GM10847 (cell line): ENCODE data around the gene SF3B1.

ENCODE experiments used
- POLR2A ChIP-seq: IDR thresholded peaks from 2 replicates; pipeline ENCODE4 v1.6.1; 2011; ENCODE audit not compliant: insufficient read length; ENCODE audit errors: extremely low read depth

The SF3B1 gene, protein sequence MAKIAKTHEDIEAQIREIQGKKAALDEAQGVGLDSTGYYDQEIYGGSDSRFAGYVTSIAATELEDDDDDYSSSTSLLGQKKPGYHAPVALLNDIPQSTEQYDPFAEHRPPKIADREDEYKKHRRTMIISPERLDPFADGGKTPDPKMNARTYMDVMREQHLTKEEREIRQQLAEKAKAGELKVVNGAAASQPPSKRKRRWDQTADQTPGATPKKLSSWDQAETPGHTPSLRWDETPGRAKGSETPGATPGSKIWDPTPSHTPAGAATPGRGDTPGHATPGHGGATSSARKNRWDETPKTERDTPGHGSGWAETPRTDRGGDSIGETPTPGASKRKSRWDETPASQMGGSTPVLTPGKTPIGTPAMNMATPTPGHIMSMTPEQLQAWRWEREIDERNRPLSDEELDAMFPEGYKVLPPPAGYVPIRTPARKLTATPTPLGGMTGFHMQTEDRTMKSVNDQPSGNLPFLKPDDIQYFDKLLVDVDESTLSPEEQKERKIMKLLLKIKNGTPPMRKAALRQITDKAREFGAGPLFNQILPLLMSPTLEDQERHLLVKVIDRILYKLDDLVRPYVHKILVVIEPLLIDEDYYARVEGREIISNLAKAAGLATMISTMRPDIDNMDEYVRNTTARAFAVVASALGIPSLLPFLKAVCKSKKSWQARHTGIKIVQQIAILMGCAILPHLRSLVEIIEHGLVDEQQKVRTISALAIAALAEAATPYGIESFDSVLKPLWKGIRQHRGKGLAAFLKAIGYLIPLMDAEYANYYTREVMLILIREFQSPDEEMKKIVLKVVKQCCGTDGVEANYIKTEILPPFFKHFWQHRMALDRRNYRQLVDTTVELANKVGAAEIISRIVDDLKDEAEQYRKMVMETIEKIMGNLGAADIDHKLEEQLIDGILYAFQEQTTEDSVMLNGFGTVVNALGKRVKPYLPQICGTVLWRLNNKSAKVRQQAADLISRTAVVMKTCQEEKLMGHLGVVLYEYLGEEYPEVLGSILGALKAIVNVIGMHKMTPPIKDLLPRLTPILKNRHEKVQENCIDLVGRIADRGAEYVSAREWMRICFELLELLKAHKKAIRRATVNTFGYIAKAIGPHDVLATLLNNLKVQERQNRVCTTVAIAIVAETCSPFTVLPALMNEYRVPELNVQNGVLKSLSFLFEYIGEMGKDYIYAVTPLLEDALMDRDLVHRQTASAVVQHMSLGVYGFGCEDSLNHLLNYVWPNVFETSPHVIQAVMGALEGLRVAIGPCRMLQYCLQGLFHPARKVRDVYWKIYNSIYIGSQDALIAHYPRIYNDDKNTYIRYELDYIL

DNA sequence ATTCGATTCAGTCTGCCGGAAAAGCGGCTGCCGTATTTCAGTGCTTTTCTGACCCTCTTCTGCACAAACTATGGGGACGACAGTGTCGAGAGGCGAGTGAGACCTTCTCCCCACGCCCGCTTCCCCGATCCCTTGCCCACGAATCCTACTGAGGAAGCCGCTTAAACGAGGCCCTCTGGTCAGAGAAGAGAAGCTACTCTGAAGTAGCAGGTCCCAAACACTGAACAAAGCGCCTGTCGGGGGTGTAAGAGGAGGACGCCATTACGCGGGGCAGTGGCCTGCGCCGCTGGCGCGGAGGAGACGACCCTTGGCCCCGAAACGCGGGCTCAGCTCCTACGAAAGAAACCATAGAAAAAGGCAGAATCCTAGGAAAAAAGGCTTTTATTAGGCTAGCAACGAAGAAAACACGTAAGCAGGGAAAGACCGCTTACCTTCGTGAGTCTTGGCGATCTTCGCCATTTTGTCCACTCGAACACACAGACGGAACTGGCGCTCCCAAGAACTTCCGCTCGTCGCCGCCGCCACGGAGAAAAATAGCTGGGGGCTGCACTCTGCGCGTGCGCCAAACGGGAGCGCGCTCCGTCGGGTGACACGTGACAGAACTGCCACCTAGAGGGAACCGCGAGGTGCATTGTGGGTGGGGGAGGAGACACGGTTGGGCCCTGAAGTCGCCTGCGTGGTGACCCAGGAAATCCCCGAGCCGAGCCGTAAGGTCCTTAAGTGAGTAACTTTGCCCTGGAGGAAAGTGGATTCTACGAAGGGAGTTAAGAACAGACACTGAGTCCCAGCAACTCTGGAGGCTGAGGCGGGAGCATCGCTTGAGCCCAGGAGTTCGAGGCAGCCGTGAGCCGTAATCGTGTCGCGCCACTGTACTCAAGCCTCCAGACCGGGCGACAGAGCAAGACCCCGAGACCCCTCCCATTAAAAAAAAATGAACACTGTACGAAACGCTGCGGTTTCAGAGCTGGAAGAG lies at the start of gene SF3B1:
Gene SF3B1 (minus strand): TSS at position 488 of the 973 bp plus-strand sequence. CDS start 29 bp downstream, at position 459.
- TF ChIP-seq POLR2A, result peak; percentile 81

DNA sequence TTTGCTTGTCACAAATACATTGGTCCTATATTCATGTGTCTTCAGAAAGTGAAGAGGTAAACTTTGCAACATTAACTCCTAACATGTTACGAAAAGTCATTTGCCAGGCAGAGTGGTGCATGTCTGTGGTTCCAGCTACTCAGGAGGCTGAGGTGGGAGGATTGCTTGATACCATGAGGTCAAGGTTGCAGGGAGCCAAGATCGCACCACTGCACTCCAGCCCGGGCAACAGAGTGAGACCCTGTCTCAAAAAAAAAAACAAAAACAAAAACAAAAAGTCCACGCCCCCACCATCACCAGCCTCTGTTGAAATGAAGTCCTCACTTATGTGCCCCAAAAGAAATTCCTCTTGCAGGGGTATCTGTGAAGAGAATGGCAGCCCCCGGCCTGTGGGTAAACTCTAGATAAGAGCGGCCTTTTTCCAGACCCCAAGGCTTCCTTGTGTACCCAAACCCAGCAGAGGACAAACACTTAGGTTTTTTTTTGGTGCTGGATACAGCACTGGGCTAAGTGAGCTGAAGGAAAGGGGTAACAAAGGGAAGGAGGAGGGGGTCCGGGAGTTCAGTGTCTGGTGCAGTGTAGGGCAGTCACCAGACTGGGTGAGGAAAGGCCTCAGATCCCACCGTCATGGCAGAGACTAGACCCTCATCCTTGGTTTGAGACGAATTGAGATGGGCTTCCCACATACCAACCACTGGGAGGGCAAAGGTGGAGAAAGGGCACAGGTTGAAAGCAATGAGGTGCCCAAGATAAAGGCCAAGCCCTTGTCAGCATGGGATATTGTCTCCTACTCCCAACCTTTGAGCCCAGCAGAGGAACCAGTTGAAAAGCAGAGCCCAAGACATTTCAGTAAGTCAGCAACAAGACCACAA lies 45.6 kb upstream of the SF3B1 start:
- no peak for TF ChIP-seq POLR2A

DNA sequence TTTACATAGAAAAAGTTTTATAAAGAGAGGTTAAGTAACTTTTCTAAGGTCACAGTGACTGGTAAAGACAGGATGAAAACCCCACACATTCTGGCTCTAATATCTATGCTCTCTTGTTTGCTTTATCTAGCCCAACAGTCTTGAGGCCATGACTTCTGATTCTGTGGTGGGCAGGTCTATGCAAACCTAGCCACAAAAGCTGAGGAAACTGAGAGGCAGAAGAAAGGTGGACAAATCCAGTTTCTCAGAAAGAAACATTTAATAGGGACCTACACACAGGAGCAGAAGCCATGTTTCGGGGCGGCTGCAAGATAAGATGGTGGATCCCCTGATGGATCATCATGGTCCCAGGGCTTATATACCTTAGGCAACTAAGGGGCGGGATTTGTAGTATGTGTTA lies 43.0 kb upstream of the SF3B1 start:
- TF ChIP-seq POLR2A, result no peak

DNA sequence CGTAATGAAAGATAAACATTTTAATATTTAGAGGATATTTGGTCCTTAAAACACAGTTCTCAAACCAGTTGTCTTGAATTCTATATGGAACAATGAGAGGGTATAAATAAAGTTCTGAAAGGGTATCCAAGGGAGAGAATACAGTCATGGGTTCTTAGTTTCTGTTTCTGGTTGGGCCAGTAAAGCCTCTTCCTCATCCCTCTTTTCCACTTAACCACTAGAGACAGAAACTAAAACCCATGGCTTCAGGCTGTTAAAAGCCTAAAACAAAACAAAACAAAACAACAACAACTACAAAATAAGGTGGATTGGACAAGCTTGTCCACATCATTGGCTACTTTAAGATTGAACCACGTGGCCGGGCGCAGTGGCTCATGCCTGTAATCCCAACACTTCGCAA lies 37.3 kb upstream of the SF3B1 start:
- no peak for TF ChIP-seq POLR2A

DNA sequence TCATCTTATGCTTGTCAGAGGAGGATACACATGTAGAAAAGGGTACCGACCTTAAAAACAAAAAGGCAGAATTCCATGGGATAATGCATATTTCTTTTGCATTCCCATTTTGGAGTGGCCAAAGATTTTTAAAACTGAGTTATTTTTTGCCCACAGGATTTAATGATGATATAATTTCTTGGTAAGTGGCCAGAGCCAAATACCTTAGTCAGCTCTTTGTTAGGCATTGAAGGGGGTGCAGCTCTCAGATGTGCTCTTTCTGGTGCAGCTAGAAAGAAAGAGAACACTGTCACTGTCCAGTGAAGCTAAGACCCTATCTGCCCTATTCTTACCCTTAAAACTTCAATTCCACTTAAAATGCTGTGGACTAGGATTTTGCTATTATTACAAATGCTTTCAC lies 29.3 kb upstream of the SF3B1 start:
- TF ChIP-seq POLR2A, result no peak

DNA sequence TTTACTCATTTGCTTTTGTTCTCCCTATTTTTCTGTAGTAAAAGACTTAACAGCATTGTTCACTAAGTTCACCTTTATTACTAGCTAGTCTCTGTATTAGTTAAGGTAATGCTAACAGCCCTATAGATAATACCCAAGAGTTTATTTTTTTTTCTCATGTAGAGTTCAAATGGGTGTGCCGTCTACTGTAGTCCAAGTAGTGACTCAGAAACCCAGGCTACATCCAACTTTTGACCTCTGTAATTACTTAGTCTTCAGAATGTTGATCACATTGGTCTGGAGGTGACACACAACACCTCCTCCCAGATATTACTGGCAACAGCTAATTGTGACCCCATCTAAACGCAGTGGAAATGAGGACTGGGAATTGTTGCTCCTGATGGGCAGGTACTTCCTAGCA lies 26.2 kb upstream of the SF3B1 start:
- no peak for TF ChIP-seq POLR2A

DNA sequence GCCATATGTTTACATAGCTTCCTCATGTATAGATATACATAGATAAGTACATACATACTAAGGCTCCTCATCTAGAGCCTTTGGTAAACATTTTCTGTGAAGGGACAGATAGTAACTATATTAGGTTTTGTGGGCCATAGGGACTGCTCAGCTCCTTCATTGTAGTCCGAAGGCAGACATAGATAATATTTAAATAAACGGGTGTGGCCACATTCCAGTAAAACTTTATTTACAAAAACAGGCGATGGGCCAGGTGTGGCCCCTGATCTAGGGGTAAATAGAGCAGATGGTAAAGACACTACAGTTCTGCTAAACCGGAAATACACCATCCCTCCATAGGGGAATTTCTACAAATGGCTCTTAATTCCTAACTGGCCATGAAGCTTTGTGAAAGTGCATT lies 25.8 kb upstream of the SF3B1 start:
- no peak for TF ChIP-seq POLR2A

DNA sequence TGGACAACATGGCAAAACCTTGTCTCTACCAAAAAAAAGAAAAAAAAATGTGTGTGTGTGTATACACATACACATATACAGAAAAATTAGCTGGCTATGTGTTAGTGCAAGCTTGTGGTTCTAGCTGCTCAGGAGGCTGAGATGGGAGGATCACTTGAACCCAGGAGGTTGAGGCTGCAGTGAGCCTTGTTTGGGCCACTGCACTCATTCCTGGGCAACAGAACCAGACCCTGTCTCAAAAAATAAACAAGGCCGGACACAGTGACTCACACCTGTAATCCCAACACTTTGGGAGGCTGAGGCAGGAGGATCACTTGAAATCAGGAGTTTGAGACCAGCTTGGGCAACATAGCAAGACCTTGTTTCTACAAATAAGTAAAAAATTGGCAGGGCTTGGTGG lies 20.6 kb upstream of the SF3B1 start:
- TF ChIP-seq POLR2A, result no peak

DNA sequence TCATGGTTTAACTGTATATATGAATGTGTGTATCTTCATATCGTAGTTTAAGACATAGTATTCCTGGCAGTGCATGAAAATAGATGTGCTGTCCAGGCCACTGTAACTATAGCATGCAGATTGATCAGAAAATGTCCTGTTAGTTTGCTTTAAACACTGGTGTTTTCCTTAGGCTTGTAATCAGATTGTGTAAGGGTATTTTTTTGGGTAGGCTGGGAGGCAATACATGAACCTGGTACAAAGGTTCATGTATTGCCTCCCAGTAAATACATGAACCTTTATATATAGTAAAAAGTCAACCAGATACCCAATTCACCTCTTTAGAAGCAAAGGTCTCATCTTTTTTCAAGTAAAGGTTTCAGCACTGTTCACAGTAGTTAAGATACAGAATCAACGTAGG lies 20.1 kb upstream of the SF3B1 start:
- TF ChIP-seq POLR2A, result no peak

DNA sequence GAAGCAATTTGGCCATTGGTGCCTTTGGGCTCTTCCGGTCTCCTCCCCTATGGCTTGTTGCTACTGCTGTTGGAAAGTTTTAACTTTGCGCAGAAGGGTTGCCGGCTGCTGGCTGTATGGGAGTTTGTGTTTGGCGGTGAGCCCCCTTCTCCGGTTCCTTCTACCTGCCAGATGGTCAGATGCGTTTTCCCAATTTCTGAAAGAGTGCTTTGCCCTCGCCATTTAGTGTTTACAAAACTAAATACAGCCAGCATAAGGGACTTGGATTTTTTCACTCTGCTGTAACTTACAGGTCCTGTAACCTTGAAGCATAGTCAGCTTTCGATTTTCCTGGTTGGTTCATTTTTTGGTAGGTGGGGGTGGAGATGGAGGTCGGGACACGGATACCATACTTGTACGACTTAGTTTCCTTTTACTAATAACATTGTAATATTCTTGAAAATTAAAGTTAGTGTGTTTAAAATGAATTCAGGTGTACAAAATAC lies 19.1 kb upstream of the SF3B1 start:
- no peak for TF ChIP-seq POLR2A

DNA sequence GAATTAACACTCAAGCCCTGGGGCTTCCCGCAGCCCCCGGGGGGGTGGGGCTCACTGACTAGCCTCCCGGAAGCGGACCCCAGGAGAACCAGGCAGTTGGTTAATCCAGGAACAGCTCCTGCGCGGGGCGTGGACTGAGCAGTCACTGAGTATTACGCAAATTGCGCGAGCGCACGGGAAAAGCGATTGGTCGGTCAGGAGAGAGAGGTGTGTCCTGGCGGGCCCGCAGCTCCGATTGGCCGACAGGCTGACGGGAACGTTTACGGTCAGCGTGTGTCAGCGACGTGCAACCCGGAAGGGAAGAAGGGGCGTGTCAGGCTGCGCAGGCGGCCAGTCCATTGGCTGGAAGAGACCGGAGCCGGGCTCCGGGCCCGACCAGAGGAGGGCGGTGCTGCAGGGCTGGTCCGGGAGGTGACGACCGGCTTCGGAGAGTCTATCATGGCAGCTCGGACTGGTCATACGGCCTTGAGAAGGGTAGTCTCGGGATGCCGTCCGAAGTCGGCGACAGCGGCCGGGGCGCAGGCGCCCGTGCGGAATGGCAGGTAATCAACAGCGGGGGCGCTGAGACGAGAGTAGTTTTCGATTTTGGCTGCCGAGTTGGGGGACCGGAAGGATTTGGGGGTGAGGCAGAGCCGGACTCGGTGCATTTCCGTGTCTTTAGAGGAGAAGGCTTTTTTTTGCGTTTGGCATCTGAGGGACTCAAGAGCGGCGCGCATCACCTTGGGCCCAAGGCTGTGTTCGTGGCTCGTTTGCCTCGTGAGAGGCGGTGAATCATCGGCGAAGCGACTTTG lies 18.5 kb upstream of the SF3B1 start, which contains the start of gene COQ10B:
Gene COQ10B (plus strand): TSS at position 430 of the 791 bp plus-strand sequence. CDS start 9 bp downstream, at position 439.
- TF ChIP-seq POLR2A, result peak; percentile 28

DNA sequence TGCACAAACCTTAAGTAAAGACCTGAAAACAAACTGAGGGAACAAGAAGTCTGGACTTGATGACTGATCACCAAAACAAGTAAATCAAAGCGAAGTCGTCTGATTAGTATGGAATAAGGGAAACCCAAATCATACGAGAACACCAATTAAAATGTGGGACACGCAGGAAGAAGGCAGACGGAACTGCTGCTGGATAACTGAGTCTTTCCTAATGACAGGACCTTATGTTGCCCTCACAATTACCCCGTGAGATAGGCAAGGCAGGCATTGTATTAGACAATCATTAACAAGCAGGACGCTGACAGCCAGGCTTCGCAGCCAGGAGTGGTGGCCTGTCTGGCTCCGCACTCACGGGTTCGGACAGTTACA lies 17.9 kb upstream of the SF3B1 start:
- peak; percentile 49 for TF ChIP-seq POLR2A
